Tibial artery (tissue), 4 donors: ENCODE data around the gene VAMP7.
"Not testable (repeated sequence)": the region's sequence is repeated elsewhere in the genome, so short reads cannot be mapped to it uniquely, and the experiment has no call there.

ENCODE experiments used
- DNase-seq, 2 donors: peaks; one replicate each; pipeline ENCODE4 v3.0.0-alpha.2; 2019
- H3K27ac ChIP-seq, 2 donors: fragments of 200-600 bp; sonication (generic) in 1 of 2; 1 replicate in 1 of 2; 2 replicates in 1 of 2; pipeline ENCODE4 v1.5.1; 2018 to 2019; ENCODE audit warnings: mild to moderate bottlenecking in 1 of 2
- H3K27me3 ChIP-seq, 2 donors: fragments of 200-600 bp; sonication (generic) in 1 of 2; one replicate each; pipeline versions ENCODE4 v1.5.1 to v1.6.0; 2016 to 2019
- H3K36me3 ChIP-seq, 3 donors: fragments of 200-600 bp; sonication (generic) in 2 of 3; one replicate each; pipeline ENCODE4 v1.5.1; 2016 to 2019; ENCODE audit warnings: mild to moderate bottlenecking in 2 of 3
- H3K4me1 ChIP-seq, 4 donors: fragments of 200-600 bp; sonication (generic) in 2 of 4; 1 replicate in 3 of 4; 2 replicates in 1 of 4; pipeline ENCODE4 v1.5.1; 2016 to 2019
- H3K4me3 ChIP-seq, 2 donors: fragments of 200-600 bp; sonication (generic) in 1 of 2; 1 replicate in 1 of 2; 2 replicates in 1 of 2; pipeline ENCODE4 v1.5.1; 2018 to 2019; ENCODE audit warnings: mild to moderate bottlenecking in 2 of 2
- H3K9me3 ChIP-seq, 3 donors: fragments of 200-600 bp; sonication (generic) in 1 of 3; one replicate each; pipeline ENCODE4 v1.5.1; 2016 to 2019
- CTCF ChIP-seq, 2 experiments: fragments of 200-600 bp in 1 of 2; fragments of 450-650 bp in 1 of 2; IDR thresholded peaks; one replicate each; pipeline ENCODE4 v1.5.1; 2017 to 2019; ENCODE audit warnings: antibody characterized with exemption in 2 of 2, mild to moderate bottlenecking in 1 of 2, moderate library complexity in 1 of 2
- intact Hi-C: fragments of 100-400 bp; cut with DNase I; formaldehyde crosslinking; loops from one replicate; pipeline ENCODE4 v1.15.0; 2023; ENCODE audit warnings: low total_unique reads

The VAMP7 gene

GRCh38 chrX:155891446-155892210 lies 10.5 kb downstream of the VAMP7 start:
- Histone ChIP-seq H3K4me3 (no peak overlapping the region), H3K27me3 (no peaks in the 10 kb centered on the region), H3K9me3 (no peaks in the 10 kb centered on the region), H3K36me3 (peaks cover 3 to 20% (median 8%) of the 10 kb centered on the region in 3 donors), H3K4me1 (peaks cover 0 to 3% (median 0%) of the 10 kb centered on the region in 4 donors), H3K27ac (no peak overlapping the region)
- DNase-seq: no peak
- intact Hi-C loops: no loop called here
- TF ChIP-seq CTCF (IDR thresholded peaks at IDR 0.05): no peak

- no peak overlapping the region for H3K27ac ChIP-seq
- no peak for DNase-seq
- H3K4me1 ChIP-seq: no peaks in the 10 kb centered on the region
- no peak overlapping the region for H3K4me3 ChIP-seq
- peaks cover 8 to 23% (median 9%) of the 10 kb centered on the region in 3 donors for H3K36me3 ChIP-seq
- intact Hi-C loops: no loop called here
- H3K9me3 ChIP-seq: no peaks in the 10 kb centered on the region
- no peak for TF ChIP-seq CTCF (IDR thresholded peaks at IDR 0.05)
- H3K27me3 ChIP-seq: no peaks in the 10 kb centered on the region
These were observed 12.4 kb downstream of the VAMP7 start for GRCh38 chrX:155893521-155893920.

GRCh38 chrX:155896512-155896911 lies 15.4 kb downstream of the VAMP7 start:
- DNase-seq: no peak
- no peaks in the 10 kb centered on the region for H3K9me3 ChIP-seq
- TF ChIP-seq CTCF (IDR thresholded peaks at IDR 0.05): no peak
- H3K27me3 ChIP-seq: no peaks in the 10 kb centered on the region
- H3K4me3 ChIP-seq: no peak overlapping the region
- peaks cover 24% of the 10 kb centered on the region in 3 donors for H3K36me3 ChIP-seq
- H3K27ac ChIP-seq: no peak overlapping the region
- intact Hi-C loops: no loop called here
- no peaks in the 10 kb centered on the region for H3K4me1 ChIP-seq

- peaks cover 16 to 24% (median 24%) of the 10 kb centered on the region in 3 donors for H3K36me3 ChIP-seq
- intact Hi-C loops: no loop called here
- no peaks in the 10 kb centered on the region for H3K4me1 ChIP-seq
- no peak overlapping the region for H3K27ac ChIP-seq
- TF ChIP-seq CTCF (IDR thresholded peaks at IDR 0.05): no peak
- no peaks in the 10 kb centered on the region for H3K27me3 ChIP-seq
- H3K9me3 ChIP-seq: no peaks in the 10 kb centered on the region
- H3K4me3 ChIP-seq: no peak overlapping the region
- no peak for DNase-seq
These were observed 18.2 kb downstream of the VAMP7 start for GRCh38 chrX:155899366-155899765.

- Histone ChIP-seq H3K4me3 (no peak overlapping the region), H3K36me3 (peaks cover 16 to 24% (median 17%) of the 10 kb centered on the region in 3 donors), H3K27ac (no peak overlapping the region), H3K27me3 (no peaks in the 10 kb centered on the region), H3K9me3 (no peaks in the 10 kb centered on the region), H3K4me1 (no peaks in the 10 kb centered on the region)
- intact Hi-C loops: no loop called here
- no peak for DNase-seq
- no peak for TF ChIP-seq CTCF (IDR thresholded peaks at IDR 0.05)
These were observed 19.6 kb downstream of the VAMP7 start for GRCh38 chrX:155900765-155901164.

- H3K27me3 ChIP-seq, H3K27ac ChIP-seq, DNase-seq, H3K4me1 ChIP-seq, H3K36me3 ChIP-seq, H3K4me3 ChIP-seq, intact Hi-C loops: not testable (repeated sequence)
- H3K9me3 ChIP-seq: peaks cover 3 to 12% (median 4%) of the 10 kb centered on the region in 3 donors
These were observed 26.5 kb downstream of the VAMP7 start for GRCh38 chrX:155907661-155908060.
